Gastrocnemius medialis (tissue), 4 donors: Measurements from ENCODE around the gene BLVRB. TPM values are rescaled to one million over a fixed set of nuclear protein-coding genes. Genes with fewer than 3 reads are reported as not detected.

ENCODE experiments used
- ATAC-seq, 2 donors: fragments of 150-250 bp; one replicate each; pipeline ENCODE4 v1.9.1; 2016
- DNase-seq, 2 donors: peaks; one replicate each; pipeline ENCODE4 v3.0.0-alpha.2; 2019
- H3K27ac ChIP-seq, 4 donors: fragments of 200-600 bp; sonication (generic); 1 replicate in 1 of 4; 2 replicates in 3 of 4; pipeline ENCODE4 v1.5.1; 2016 to 2018; ENCODE audit warnings: mild to moderate bottlenecking in 2 of 4, moderate library complexity in 1 of 4
- H3K27me3 ChIP-seq, 3 donors: fragments of 200-600 bp; sonication (generic) in 2 of 3; 1 replicate in 1 of 3; 2 replicates in 2 of 3; pipeline versions ENCODE4 v1.5.1 to v1.6.0; 2016 to 2019; ENCODE audit warnings: mild to moderate bottlenecking in 1 of 3, moderate library complexity in 1 of 3
- H3K36me3 ChIP-seq, 2 donors: fragments of 200-600 bp; sonication (generic) in 1 of 2; one replicate each; pipeline ENCODE4 v1.5.1; 2017 to 2018
- H3K4me1 ChIP-seq, 2 donors: fragments of 200-600 bp; sonication (generic) in 1 of 2; one replicate each; pipeline ENCODE4 v1.5.1; 2016 to 2017; ENCODE audit warnings: mild to moderate bottlenecking in 2 of 2
- H3K4me3 ChIP-seq, 4 donors: fragments of 200-600 bp; sonication (generic) in 3 of 4; 1 replicate in 1 of 4; 2 replicates in 3 of 4; pipeline ENCODE4 v1.5.1; 2016 to 2019; ENCODE audit warnings: mild to moderate bottlenecking in 2 of 4
- H3K9me3 ChIP-seq, 3 donors: fragments of 200-600 bp; sonication (generic) in 2 of 3; 1 replicate in 1 of 3; 2 replicates in 2 of 3; pipeline ENCODE4 v1.5.1; 2016 to 2019
- CTCF ChIP-seq, 5 experiments: fragments of 450-650 bp in 3 of 5; fragments of 200-600 bp in 2 of 5; sonication (generic) in 2 of 5; IDR thresholded peaks in 4 of 5; conservative IDR thresholded peaks in 1 of 5; 1 replicate in 4 of 5; 2 replicates in 1 of 5; pipeline ENCODE4 v1.5.1; 2016 to 2019; ENCODE audit warnings: antibody characterized with exemption in 5 of 5, mild to moderate bottlenecking in 3 of 5, moderate library complexity in 3 of 5
- POLR2A ChIP-seq, 2 donors: fragments of 450-650 bp; IDR thresholded peaks; one replicate each; pipeline ENCODE4 v1.6.1; 2017; ENCODE audit warnings: antibody characterized with exemption in 2 of 2, mild to moderate bottlenecking in 2 of 2, moderate library complexity in 2 of 2
- in situ Hi-C, 4 donors: fragments of 200-750 bp; cut with MboI; loops; one replicate each; pipeline versions ENCODE4 v1.15.0 to v1.8.0; 2017; ENCODE audit warnings: low sequenced_read_pairs in 4 of 4
- intact Hi-C: fragments of 100-400 bp; cut with DNase I; formaldehyde crosslinking; loops from one replicate; pipeline ENCODE4 v1.15.1; 2023; ENCODE audit warnings: low total_unique reads
- total RNA-seq, 4 donors: library from RNA; depleted of rRNA; stranded (reverse); fragments of >200 nt; gene quantifications; one replicate each; pipeline versions ENCODE4 v1.1.0 to v1.2.3, GENCODE V29; 2016

BLVRB gene
- total RNA-seq, 4 donors from 2014 or later, result 254 to 679 (median 280) TPM

GRCh38 chr19:40423938-40424337 lies 41.6 kb downstream of the BLVRB start:
- Histone ChIP-seq H3K27ac (peak overlapping the region; percentile 98 to 100 (median 99)), H3K36me3 (peaks cover 0 to 13% of the 10 kb centered on the region in 2 donors), H3K27me3 (no peaks in the 10 kb centered on the region), H3K4me1 (peaks cover 35 to 38% of the 10 kb centered on the region in 2 donors), H3K9me3 (no peaks in the 10 kb centered on the region), H3K4me3 (peak overlapping the region; percentile 78 to 94 (median 84))
- TF ChIP-seq POLR2A (IDR thresholded peaks at IDR 0.05) (no peak), CTCF (IDR thresholded peaks at IDR 0.05 in 4 of 5, conservative IDR thresholded peaks at IDR 0.05 in 1 of 5) (no peak)
- DNase-seq (no peak), ATAC-seq (no peak)
- intact Hi-C loops, result loop anchor here (5.0 to 10.0 kb wide), 3 partner anchors 77 to 1019 kb away; partner anchors contain the start of genes C19orf47, COQ8B, ITPKC and PLD3
- in situ Hi-C loops, result no loop called here

- Histone ChIP-seq H3K4me1 (peaks cover 36 to 38% of the 10 kb centered on the region in 2 donors), H3K36me3 (peaks cover 0 to 13% of the 10 kb centered on the region in 2 donors), H3K9me3 (no peaks in the 10 kb centered on the region), H3K27ac (peak overlapping the region; percentile 98 to 100 (median 99)), H3K27me3 (no peaks in the 10 kb centered on the region), H3K4me3 (no peak overlapping the region)
- TF ChIP-seq CTCF (IDR thresholded peaks at IDR 0.05 in 4 of 5, conservative IDR thresholded peaks at IDR 0.05 in 1 of 5), result no peak
- TF ChIP-seq POLR2A (IDR thresholded peaks at IDR 0.05), result no peak
- intact Hi-C loops, result loop anchor here (5.0 to 10.0 kb wide), 3 partner anchors 76 to 1018 kb away; partner anchors contain the start of genes C19orf47, COQ8B, ITPKC and PLD3
- in situ Hi-C loops, result no loop called here
- ATAC-seq, result no peak
- no peak for DNase-seq
These were observed 42.6 kb downstream of the BLVRB start for GRCh38 chr19:40422748-40423566.

GRCh38 chr19:40421993-40422747 lies 43.4 kb downstream of the BLVRB start:
- in situ Hi-C loops (no loop called here), intact Hi-C loops (loop anchor here (1.0 to 10.0 kb wide), 5 partner anchors 22 to 1017 kb away; partner anchors contain the start of genes BLVRB, C19orf47, COQ8B and ITPKC)
- H3K4me1 ChIP-seq, result peaks cover 43 to 44% of the 10 kb centered on the region in 2 donors
- TF ChIP-seq CTCF (IDR thresholded peaks at IDR 0.05 in 4 of 5, conservative IDR thresholded peaks at IDR 0.05 in 1 of 5) (no peak), POLR2A (IDR thresholded peaks at IDR 0.05) (no peak)
- peak overlapping the region; percentile 98 to 100 (median 99) for H3K27ac ChIP-seq
- no peak for ATAC-seq
- peak overlapping the region; percentile 81 to 93 (median 88) for H3K4me3 ChIP-seq
- H3K36me3 ChIP-seq, result peaks cover 0 to 13% of the 10 kb centered on the region in 2 donors
- no peak for DNase-seq
- no peaks in the 10 kb centered on the region for H3K27me3 ChIP-seq
- H3K9me3 ChIP-seq, result no peaks in the 10 kb centered on the region

- Histone ChIP-seq H3K27me3 (no peaks in the 10 kb centered on the region), H3K4me1 (peaks cover 45% of the 10 kb centered on the region in 2 donors), H3K9me3 (no peaks in the 10 kb centered on the region), H3K4me3 (peak overlapping the region; percentile 81 to 93 (median 88)), H3K36me3 (peaks cover 0 to 13% of the 10 kb centered on the region in 2 donors), H3K27ac (peak overlapping the region; percentile 98 to 100 (median 99))
- TF ChIP-seq POLR2A (IDR thresholded peaks at IDR 0.05) (peak; percentile 97), CTCF (IDR thresholded peaks at IDR 0.05 in 4 of 5, conservative IDR thresholded peaks at IDR 0.05 in 1 of 5) (peak; percentile 95 to 99 (median 96))
- ATAC-seq (peak; percentile 67 to 72), DNase-seq (peak; percentile 93 to 96)
- intact Hi-C loops (loop anchor here (1.0 to 10.0 kb wide), 5 partner anchors 23 to 1016 kb away; partner anchors contain the start of genes BLVRB, C19orf47, COQ8B and ITPKC), in situ Hi-C loops (no loop called here)
These were observed 44.5 kb downstream of the BLVRB start for GRCh38 chr19:40420766-40421765.
